ENCODE results near the gene ZNRF2. TPM values are rescaled to one million over a fixed set of nuclear protein-coding genes. Genes with fewer than 3 reads are reported as not detected.
"Not testable (repeated sequence)": the region's sequence is repeated elsewhere in the genome, so short reads cannot be mapped to it uniquely, and the experiment has no call there.

Gene ZNRF2
- total and polyA plus RNA-seq, 2 donors from 2014 or later: 16.2 to 32.2 TPM

DNA sequence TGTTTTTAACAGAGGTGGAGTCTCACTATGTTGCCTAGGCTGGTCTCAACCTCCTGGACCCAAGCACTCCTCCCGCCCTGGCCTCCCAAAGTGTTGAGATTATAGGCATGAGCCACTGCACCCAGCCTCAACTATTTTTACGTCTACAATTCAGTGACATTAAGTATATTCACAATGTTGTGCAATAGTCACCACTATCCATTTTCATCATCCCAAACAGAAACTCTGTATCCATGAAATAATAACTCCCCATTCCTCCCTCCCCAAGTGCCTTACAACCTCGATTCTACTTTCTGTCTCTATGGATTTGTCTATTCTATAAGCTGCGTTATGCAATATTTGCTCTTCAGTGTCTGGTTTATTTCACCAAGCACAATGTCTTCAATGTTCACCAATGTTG, 20.3 kb upstream of the ZNRF2 start:
- intact Hi-C loops (cut with DNase I): no loop called here
- no peaks in the 10 kb centered on the region for H3K4me1 ChIP-seq (ENCODE audit: control insufficient read depth in 2 of 3, insufficient read depth in 2 of 3, low read depth in 1 of 3, low read length in 3 of 3)
- no peak overlapping the region for H3K27ac ChIP-seq (ENCODE audit: low read depth in 2 of 2, low read length in 2 of 2)
- DNase-seq (no peak), FAIRE-seq (no peak)
- no peak overlapping the region for H3K9ac ChIP-seq (ENCODE audit: low read length in 3 of 3)
- no peak overlapping the region for H3K4me3 ChIP-seq (ENCODE audit: low read length in 3 of 3)
- TF ChIP-seq, protein P1, sequence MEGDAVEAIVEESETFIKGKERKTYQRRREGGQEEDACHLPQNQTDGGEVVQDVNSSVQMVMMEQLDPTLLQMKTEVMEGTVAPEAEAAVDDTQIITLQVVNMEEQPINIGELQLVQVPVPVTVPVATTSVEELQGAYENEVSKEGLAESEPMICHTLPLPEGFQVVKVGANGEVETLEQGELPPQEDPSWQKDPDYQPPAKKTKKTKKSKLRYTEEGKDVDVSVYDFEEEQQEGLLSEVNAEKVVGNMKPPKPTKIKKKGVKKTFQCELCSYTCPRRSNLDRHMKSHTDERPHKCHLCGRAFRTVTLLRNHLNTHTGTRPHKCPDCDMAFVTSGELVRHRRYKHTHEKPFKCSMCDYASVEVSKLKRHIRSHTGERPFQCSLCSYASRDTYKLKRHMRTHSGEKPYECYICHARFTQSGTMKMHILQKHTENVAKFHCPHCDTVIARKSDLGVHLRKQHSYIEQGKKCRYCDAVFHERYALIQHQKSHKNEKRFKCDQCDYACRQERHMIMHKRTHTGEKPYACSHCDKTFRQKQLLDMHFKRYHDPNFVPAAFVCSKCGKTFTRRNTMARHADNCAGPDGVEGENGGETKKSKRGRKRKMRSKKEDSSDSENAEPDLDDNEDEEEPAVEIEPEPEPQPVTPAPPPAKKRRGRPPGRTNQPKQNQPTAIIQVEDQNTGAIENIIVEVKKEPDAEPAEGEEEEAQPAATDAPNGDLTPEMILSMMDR (IDR thresholded peaks at IDR 0.05; ENCODE audit: borderline replicate concordance, extremely low read depth, insufficient read depth): no peak
- H3K36me3 ChIP-seq (ENCODE audit: control insufficient read depth in 2 of 3, insufficient read depth in 3 of 3, low read length in 3 of 3): no peaks in the 10 kb centered on the region
- H3K9me3 ChIP-seq (ENCODE audit: control insufficient read depth in 2 of 3, insufficient read depth in 1 of 3, low read length in 3 of 3): no peaks in the 10 kb centered on the region
- H3K27me3 ChIP-seq (ENCODE audit: control insufficient read depth, insufficient read depth, low read length): no peaks in the 10 kb centered on the region

DNA sequence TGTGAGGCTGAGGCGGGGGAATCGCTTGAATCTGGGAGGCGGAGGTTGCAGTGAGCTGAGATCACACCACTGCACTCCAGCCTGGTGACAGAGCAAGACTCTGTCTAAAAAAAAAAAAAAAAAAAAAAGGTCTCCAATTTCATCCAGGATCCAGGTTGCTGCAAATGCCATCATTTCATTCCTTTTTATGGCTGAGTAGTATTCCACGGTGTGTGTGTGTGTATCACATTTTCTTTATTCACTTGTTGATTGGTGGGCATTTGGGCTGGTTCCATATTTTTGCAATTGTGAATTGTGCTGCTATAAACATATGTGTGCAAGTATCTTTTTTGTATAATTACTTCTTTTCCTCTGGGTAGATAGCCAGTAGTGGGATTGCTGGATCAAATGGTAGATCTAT, 19.2 kb upstream of the ZNRF2 start:
- H3K36me3 ChIP-seq (ENCODE audit: control insufficient read depth in 2 of 3, insufficient read depth in 3 of 3, low read length in 3 of 3); H3K27me3 ChIP-seq (ENCODE audit: control insufficient read depth, insufficient read depth, low read length); H3K4me1 ChIP-seq (ENCODE audit: control insufficient read depth in 2 of 3, insufficient read depth in 2 of 3, low read depth in 1 of 3, low read length in 3 of 3); H3K27ac ChIP-seq (ENCODE audit: low read depth in 2 of 2, low read length in 2 of 2); H3K4me3 ChIP-seq (ENCODE audit: low read length in 3 of 3); DNase-seq; H3K9ac ChIP-seq (ENCODE audit: low read length in 3 of 3); H3K9me3 ChIP-seq (ENCODE audit: control insufficient read depth in 2 of 3, insufficient read depth in 1 of 3, low read length in 3 of 3); FAIRE-seq; intact Hi-C loops (cut with DNase I): not testable (repeated sequence)

DNA sequence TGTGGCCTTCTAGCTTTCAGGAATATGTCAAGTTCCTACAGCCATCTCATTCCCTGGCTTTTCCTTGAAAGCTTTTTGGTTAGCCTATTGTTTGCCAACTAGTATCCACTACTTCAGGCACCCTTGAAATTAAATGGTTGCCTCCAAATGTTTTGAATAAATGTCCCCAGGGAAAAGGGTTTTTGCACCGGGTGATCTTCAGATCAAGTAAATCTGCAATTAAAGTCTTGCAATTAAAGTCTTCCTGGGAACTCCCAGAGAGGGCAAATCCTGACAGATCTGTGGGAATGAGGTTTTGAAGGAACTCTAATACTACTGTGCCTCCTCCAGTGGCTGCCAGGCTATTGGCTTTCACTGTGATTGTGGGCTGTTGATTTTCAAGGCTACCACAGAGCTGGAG, 17.7 kb upstream of the ZNRF2 start:
- TF ChIP-seq, protein P1 (IDR thresholded peaks at IDR 0.05; ENCODE audit: borderline replicate concordance, extremely low read depth, insufficient read depth): no peak
- no peak for FAIRE-seq
- no peaks in the 10 kb centered on the region for H3K4me1 ChIP-seq (ENCODE audit: control insufficient read depth in 2 of 3, insufficient read depth in 2 of 3, low read depth in 1 of 3, low read length in 3 of 3)
- no peak overlapping the region for H3K27ac ChIP-seq (ENCODE audit: low read depth in 2 of 2, low read length in 2 of 2)
- no peak overlapping the region for H3K9ac ChIP-seq (ENCODE audit: low read length in 3 of 3)
- DNase-seq: no peak
- H3K36me3 ChIP-seq (ENCODE audit: control insufficient read depth in 2 of 3, insufficient read depth in 3 of 3, low read length in 3 of 3): no peaks in the 10 kb centered on the region
- no peaks in the 10 kb centered on the region for H3K9me3 ChIP-seq (ENCODE audit: control insufficient read depth in 2 of 3, insufficient read depth in 1 of 3, low read length in 3 of 3)
- H3K4me3 ChIP-seq (ENCODE audit: low read length in 3 of 3): no peak overlapping the region
- intact Hi-C loops (cut with DNase I): no loop called here
- H3K27me3 ChIP-seq (ENCODE audit: control insufficient read depth, insufficient read depth, low read length): no peaks in the 10 kb centered on the region

DNA sequence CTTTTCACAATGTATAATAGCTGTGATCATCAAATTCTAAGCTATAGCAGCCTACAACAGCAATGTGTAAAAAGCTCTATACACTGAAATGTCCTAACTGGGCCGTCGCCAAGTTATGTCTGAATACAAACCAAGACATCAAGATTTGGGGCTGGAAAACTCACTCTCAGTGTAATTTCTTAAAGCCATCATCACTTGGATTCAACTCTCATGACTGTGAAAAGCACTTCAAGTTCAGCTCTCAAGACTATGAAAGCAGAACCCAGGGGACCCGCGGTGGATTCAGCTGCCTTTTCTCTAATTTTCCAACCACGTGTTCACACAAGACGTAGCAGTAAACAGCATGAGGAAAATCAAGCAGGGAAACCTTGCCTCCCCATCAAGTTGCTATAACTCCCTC, 15.8 kb upstream of the ZNRF2 start:
- Histone ChIP-seq H3K36me3 (ENCODE audit: control insufficient read depth in 2 of 3, insufficient read depth in 3 of 3, low read length in 3 of 3) (no peaks in the 10 kb centered on the region), H3K4me1 (ENCODE audit: control insufficient read depth in 2 of 3, insufficient read depth in 2 of 3, low read depth in 1 of 3, low read length in 3 of 3) (no peaks in the 10 kb centered on the region), H3K27me3 (ENCODE audit: control insufficient read depth, insufficient read depth, low read length) (no peaks in the 10 kb centered on the region), H3K9me3 (ENCODE audit: control insufficient read depth in 2 of 3, insufficient read depth in 1 of 3, low read length in 3 of 3) (no peaks in the 10 kb centered on the region), H3K4me3 (ENCODE audit: low read length in 3 of 3) (no peak overlapping the region), H3K27ac (ENCODE audit: low read depth in 2 of 2, low read length in 2 of 2) (no peak overlapping the region), H3K9ac (ENCODE audit: low read length in 3 of 3) (no peak overlapping the region)
- TF ChIP-seq, protein P1 (IDR thresholded peaks at IDR 0.05; ENCODE audit: borderline replicate concordance, extremely low read depth, insufficient read depth): no peak
- intact Hi-C loops (cut with DNase I): no loop called here
- DNase-seq: no peak
- no peak for FAIRE-seq

All from kidney (tissue), 14 donors.